CD4-positive, alpha-beta T cell treated with Interleukin-12 subunit alpha and Interleukin-12 subunit beta, for 1 hour (primary cell): Measurements from ENCODE around the gene KCNK15.

Experiments
- DNase-seq: peaks from one replicate; pipeline ENCODE4 v3.0.0-alpha.2; 2020

The KCNK15 gene

DNA sequence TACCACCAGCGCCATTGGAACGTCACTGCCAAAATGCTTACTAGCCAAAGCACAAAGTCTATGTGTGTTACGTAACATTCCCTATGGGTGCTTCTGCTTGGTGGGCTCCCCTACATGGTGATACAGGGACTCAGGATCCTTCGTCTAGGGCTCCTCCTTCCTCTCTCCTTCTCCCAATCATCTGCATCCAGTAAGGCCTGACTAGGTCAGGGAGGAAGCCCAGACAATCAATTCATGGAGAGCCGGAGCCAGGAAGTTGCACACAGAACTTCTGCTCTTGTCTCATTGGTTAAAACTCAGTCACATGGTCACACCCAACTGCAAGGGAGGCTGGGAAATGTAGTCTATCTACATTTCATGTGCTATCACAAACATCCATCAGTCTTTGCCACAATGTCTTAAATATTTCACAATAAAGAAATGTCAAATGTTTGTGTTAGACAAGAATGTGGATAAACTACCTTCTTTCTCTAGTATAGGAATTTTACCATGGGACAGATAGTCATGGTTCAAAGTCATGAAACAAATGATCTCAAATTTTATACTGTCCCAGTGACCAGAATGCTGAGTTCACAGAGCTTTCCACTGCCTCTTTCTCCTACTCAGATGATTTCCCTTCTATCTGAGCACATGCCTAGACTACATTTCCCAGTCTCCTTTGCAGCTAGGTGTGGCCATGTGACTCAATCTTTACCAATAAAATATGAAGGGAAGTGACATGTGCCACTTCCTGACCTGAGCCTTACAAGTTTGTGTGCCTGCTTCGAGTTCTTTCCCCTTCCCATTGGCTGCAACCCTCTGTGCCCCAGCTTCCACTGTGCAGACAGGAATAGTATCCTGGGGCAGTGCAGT lies 9.3 kb upstream of the KCNK15 start:
- DNase-seq = peak; percentile 53

DNA sequence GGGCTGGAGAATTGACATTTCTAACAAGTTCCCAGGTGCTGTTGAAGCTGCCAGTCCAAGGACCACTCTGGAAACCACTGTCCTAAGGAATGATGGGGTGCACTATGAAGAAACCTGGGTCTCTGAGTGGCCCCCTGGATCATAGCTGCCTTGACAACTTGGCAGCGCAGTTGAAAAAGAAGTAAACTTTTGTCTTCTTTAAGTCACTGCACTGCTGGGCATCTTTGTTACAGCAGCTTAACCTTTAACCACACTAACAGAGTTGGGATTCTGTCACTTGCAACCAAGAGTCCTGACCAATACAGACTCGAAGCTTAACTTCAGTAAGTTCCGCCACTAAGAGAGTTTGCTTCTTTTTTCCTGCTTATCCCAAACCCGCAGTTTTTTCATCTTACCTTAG lies 8.5 kb upstream of the KCNK15 start:
- DNase-seq = no peak

DNA sequence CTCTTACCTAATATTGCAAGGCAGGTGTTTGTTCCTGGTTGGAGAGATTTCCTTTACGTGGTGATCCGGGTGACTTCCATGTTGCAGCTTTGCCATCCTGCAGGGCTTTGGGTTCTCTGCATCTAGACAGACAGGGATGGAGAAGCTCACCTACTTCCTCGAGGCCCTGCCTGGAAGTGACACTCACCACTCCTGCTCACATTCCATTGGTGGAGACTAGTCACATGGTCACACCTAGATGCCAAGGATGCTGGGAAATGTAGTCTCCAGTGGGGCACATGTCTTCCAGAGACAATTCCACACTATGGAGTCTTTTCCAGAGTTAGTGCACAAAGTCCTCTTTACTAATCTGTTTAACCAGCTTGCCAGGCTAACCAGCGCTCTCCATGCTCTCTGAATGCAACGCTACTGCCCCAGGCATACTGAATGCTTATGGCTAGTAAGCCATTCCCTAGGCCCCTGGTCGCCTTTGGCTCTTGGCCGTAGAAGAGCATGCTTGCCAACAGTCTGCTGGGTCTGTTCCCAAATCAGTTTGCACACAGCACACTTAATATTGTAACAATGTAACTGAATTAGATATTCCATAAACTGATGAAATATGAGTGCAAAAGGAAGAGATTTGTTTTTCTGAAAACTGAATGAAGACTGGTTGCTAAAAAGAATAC lies 6.7 kb upstream of the KCNK15 start:
- peak; percentile 54 for DNase-seq

DNA sequence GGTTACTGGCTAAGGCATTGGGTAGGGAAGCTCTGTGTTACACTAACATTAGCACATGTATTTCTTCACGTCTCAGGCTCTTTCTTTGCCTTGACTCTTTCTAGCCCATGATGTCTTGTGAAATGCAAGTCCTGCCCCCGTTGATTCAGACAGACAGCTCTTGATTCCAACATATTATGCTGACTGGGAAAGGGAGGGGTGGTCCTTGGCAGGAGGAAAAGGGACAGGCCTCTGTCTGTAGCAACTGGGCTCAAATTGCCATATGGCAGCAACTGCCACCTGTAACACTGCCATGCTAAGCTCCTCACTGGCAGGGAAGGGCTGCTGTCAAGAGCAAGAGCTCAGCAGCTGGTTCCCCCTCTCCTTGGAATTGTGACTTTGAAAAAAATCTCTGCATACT lies 5.7 kb upstream of the KCNK15 start:
- no peak for DNase-seq

DNA sequence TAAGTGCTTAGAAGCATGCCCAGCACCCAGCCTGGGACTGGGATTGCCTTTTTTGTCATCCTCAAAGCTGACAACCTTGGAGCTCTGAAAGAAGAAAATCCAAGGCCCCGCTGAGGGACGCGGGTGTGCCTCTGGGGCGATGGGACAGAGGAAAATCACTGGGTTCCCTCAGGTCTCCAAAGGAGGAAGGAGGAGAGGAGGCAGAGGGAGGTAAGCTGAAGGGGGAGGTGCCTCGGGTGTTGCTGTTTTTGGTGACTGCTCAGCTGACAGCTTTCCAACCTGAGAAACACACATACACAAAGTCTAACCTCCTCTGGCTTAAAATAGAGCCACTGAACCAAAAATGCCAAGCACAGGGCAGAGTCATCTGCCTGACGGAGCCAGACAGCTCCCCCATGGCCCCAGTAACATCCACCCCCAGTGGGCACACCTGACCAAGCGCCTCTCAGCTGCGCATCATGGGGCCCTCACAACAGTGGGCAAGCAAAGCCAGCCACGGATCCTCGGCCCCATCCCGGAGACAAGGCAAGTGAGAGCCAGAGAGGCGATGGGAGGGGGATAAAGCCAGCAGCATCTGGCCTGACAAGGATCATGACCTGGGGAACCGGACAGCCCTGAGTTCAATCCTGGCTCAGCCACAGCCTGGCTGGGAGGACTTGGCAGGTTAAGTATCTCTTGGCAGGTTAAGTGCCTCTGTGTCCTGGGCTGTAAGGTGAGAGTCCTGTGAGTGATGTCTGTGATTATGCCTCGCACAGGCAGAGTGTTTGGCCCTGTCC lies 3.2 kb upstream of the KCNK15 start:
- DNase-seq = no peak

DNA sequence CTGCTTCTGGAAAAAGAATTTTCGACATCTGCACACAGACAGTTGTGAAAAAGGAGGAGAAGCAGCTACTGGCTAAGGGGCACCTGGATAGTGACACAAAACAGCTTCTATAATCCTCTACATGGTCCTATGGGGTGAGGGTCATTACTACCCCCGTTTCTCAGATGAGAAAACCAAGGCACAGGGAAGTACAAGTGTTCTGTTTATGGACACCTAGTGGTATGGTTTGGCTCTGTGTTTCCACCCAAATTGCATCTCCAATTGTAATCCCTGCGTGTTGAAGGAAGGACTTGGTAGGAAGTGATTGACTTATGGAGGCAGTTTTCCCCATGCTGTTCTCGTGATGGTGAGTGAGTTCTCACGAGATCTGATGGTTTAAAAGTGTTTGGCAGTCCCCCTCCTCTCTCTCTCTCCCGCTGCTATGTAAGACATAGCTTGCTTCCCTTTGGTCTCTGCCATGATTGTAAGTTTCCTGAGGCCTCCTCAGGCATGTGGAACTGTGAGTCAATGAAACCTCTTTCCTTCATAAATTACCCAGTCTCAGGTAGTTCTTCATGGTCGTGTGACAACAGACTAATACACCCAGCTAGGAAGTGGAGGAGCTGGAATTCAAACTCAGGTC lies 2.5 kb upstream of the KCNK15 start:
- no peak for DNase-seq

DNA sequence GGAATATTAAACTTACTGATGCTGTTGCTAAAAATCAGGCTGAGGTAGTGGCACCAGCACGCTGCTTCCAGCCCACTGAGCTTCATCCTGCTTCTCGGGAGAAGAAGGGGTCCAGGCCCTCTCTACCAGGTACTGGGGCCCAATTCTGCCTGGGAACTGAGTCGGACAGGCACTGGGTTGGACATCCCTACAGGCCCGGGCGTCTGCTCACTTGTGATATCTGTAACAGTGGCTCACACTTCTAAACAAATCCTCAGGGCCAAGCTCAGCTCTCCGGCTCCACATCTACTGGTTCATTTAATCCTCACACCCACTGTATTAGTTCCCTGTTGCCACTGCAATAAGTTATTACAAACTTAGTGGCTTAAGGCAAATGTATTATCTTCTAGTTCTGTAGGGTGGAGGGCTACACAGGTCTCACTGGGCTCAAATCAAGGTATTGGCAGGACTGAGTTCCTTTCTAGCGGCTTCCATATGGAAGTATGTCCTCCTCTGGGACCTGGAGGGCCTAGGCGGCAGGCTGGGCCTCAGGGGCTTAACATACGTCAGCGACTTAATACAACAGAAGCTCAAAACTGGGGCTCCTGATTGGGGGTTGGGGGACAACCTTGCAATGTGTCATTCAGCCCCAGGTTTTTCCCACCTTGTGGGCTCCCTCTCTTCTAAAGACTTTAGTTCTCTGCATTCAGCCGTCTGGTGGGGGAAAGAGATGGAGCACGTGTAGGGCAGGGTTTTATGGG lies 1.6 kb upstream of the KCNK15 start:
- DNase-seq = no peak

DNA sequence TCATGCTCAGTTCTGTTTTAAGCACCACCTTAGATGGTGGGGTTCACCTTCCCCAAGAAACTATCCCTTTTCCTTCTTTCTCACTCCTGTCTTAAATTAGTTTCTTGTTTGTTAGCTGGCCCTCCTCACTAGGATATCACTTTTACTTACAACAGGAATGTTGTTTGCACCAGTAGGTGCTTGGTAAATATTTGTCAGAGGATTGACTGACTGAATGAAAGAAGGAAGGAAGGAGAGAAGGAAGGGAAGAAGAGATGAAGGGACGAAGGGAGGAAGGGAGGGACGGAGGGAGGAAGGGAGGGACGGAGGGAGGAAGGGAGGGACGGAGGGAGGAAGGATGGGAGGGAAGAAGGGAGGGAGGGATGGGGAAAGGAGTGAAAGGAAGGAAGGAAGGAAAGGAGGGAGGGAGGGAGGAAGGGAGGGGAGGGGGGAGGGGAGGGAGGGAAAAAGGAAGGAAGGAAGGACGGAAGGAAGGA lies 505 bp upstream of the KCNK15 start:
- DNase-seq = no peak

DNA sequence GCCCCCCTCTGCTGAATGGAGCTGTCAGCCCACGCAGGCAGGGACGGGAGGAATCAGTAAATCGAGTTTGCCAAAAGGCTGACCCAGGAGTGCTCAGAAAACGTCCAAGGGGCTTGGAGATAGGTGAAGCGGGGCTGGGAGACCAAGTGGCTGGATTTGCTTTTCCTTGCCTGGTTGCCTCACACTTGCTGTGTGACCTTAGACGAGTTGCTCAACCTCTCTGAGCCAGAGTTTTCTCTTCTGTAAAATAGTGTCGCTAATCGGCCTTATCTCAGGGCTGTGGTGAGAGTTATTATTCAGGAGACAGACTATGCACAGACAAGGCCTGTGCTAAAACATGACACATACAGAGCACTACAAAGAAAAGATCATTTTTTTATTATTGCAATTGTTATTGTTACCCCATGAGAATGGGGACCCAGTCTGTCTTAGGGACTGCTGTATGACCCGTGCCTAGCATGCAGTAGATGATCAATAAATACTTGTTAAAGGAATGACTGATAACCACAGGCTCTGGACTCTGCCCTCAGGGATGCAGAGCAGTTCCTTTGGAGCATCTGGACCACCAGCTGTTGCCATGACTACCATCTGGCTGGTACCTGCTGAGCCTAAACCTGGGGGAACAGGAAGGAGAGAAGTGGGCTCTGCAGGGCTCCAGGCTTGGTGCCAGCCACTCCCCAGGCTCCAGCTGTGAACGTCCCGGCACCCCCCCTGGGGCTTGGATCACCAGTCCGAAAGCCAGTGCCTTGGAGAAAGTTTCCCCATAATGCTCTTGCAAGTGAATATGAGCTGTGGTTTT lies 901 bp downstream of the KCNK15 start:
- DNase-seq = no peak

DNA sequence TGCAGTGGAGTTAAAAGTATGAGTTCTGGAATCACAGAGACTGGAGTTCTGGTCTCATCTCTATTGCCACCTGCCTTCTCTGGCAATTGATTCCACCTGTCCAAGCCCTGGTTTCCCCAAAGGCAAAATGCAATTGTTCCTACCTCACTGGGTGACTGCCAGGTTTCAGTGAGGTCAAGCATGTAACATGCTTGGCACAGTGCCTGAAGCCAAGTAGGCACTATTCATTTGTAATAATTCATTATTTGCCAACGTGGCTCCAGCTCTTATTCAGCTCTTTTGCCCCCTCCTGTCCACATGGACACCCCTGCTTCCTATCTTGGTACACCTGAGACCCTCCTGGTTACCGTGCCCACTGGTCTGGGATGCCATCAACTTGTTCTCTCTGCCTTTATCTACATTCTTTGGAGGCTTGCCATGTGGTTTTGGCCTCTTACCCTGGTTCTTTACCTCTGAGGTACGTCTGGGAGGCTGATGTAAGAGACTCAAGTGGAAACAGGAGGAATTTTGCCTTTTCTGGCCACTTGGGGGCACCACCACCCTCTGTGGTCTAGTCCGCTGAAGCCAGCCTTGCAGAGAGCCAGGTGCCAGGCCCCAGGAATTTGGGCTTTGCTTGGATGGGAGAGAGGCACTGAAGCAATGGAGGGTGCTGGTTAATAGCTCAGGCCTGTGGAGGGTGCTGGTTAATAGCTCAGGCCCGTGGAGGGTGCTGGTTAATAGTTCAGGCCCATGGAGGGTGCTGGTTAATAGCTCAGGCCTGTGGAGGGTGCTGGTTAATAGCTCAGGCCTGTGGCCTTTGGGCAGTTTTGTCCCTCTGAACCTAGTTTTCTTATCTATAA lies 1.7 kb downstream of the KCNK15 start:
- peak; percentile 51 for DNase-seq

DNA sequence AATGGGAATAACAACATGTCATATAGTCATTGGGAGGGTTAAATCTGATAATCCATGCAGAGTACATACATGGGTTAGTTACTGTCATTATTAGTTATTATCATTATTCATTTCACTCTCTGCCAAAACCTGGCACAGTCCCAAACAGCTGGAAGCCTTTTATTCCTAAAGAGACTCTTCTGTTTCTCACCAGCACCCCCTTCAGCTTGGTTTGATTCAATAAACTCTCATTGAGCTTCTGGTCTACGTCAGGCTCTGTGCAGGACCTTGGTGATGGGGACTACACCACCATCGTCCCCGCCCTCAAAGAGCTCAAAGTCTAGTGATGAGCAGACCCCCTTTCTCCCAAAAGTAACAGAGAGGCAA lies 2.3 kb downstream of the KCNK15 start:
- no peak for DNase-seq

DNA sequence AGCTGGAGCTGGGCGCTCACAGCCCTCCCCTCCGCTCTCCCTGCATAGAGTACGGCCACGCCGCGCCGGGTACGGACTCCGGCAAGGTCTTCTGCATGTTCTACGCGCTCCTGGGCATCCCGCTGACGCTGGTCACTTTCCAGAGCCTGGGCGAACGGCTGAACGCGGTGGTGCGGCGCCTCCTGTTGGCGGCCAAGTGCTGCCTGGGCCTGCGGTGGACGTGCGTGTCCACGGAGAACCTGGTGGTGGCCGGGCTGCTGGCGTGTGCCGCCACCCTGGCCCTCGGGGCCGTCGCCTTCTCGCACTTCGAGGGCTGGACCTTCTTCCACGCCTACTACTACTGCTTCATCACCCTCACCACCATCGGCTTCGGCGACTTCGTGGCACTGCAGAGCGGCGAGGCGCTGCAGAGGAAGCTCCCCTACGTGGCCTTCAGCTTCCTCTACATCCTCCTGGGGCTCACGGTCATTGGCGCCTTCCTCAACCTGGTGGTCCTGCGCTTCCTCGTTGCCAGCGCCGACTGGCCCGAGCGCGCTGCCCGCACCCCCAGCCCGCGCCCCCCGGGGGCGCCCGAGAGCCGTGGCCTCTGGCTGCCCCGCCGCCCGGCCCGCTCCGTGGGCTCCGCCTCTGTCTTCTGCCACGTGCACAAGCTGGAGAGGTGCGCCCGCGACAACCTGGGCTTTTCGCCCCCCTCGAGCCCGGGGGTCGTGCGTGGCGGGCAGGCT lies 4.6 kb downstream of the KCNK15 start:
- no peak for DNase-seq

DNA sequence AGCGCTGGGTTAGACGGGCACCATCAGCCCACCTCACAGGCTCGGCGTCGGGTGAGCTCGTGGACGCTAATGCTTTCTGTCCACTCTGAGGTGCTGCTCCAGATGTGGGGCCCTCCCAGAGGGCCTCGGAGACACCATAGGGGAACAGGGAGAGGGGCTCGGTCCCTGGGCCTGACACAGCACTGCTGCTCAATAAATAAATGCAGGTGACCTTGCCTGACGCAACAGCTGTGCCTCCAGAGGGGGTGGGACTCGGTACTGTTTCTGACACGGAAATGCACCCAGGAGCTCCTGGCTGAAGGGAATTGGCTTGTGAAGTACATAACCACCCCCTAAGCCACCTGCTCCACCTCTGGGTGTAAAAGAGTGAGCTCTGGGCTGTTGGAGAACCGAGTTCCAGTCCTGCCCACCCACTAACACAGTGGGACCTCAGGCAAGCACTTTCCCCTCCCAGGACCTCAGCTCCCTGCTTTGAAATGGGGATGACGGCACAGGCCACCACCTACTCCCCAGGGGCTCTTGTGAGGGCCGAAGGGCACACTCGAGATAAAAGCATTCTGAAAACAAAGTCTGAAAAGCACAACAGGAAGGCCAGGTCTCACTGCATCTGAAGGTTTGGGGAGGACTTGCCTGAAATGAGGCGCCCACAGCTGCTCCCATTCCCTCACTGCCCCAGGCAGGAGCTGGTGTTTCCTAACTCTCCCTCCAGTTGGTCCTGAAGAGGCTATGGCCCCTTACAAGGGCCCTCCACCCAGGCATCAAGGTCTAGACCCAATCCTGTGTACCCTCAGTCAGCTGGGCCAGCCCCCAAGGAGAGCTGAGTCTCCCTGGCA lies 6.7 kb downstream of the KCNK15 start:
- DNase-seq = no peak

DNA sequence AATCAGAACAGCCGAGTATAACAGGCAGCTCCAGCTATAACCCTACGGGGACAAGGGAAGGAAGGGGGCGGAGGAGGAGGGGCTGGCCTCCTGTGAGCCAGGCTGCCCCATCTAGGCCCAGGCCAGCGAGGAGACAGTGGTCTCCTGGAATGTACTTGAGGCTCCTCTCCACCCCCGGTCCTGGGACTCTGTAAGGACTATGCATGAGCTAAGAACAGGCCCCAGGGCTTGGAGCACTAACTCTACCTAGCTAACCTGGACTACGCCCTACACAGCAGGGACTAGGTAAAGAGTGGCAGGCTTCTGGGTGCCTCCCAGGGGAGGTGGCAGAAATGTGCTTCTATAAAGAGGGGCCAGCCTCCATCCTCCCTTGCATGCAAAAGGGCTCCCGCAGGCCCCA lies 8.9 kb downstream of the KCNK15 start:
- no peak for DNase-seq

DNA sequence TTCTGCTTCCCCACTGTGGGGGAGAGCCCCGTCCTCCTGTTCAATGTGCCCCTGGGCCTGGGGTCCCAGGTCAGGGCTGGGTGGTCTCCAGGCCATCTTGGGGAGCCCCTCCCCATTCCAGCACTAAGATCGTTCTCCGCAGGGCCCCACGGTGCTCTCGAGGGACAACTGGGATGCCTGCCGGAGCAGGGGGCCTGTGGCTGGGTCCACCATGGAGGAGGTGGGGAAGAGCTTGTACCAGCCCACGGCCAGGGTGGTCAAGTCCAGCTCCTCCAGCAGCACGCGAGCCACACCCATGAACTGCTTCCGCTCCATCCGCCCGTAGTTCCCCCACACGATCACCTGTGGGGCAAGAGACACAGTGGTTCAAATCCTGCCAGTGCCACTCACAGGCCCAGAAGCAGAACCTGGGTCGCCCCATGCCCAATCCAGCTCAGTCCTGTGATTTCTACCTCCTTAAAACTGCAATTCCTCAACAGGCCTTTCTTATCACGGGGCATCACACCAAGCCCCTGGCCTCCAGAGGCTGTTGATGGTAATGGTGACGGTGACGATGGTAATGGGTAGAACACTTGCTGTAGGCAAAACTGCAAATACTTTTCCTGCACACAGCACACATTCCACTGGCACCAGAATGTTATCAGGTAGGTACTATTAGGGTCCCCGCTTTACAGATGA lies 10.5 kb downstream of the KCNK15 start:
- no peak for DNase-seq

DNA sequence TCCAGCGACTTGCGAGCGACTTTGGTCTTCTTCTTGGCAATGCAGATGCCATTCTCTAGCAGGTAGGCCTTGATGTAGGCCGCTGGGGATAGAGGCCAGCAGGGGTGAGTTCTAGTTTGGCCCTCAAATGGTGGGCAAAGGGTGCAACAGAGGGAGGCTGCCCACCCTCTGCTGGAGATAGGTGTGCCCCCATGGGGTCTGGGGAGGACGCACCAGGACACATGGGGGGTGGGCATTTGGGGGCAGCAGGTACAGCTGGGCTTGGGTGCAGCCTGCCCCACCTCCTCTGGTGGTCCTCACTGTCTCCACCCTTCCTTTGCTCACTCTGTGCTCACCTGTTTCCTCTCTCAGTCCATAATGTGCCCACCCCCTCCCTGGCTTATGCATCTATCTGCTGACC lies 11.3 kb downstream of the KCNK15 start:
- no peak for DNase-seq

DNA sequence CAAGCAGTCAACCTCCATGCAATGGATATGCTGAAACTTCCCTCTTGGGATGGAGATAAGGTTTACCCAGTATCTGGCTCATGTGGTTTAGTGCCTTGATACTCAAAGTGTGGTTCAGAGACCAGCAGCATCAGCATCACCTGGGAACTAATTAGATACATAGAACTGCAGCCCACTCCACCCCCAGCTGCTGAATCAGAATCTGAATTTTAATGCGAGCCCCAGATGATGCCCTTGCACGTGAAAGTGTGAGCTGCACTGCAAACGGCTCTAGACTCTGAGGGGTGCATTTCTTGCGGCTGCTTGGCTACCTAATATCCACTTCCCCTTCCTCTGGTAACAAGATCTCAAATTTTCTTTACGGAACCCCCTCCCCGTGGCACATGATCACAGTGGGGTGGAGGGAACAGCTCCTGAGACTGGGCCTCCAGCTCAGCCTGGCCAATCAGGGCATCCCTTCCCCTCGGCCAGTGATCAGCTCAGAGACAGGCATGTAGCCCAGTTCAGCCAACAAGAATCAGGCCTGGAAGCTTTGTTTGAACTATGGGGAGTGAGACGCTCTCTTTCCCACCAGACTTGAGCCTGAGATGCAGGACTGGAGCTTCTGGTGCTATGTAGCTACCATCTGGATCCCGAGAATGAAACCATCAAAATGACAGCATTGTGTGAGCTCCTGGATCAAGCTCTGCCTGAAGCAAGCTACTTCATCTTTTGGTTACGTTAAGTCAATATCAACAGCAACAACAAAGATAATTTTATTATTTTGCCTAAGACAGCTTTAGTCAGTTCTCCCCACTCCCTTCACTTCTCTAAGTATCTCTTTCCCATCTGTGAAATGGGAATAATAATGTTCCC lies 12.8 kb downstream of the KCNK15 start:
- no peak for DNase-seq
